ENCODE measurements around the gene IGF2BP2. TPM values are rescaled to one million over a fixed set of nuclear protein-coding genes. Genes with fewer than 3 reads are reported as not detected.

Gene IGF2BP2
- total RNA-seq, 1 experiment from 2014 or later = 97.8 TPM

DNA sequence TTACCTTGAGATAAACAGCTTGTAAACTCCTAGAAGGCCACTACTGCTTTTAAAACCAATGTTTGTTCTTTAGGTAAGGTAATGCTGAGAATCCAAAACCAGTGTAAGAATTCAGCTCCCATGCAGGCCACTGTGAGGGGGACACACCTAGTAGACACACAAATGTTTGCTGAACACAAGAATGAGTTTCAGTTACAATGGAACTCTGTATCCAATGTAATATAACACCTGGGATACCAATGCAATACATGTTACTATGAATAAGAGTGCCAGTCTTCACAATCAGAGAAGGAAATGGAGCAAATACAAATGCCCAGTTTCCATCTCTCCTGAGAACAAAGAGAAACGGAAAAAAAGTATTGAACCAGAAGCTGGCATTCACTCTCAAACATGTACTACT, 65.9 kb downstream of the IGF2BP2 start:
- no TSS peak for BruUV-seq (replicated peaks)
- Histone ChIP-seq H3K4me3 (ENCODE audit: low read depth in 2 of 2, low read length in 2 of 2) (no peak overlapping the region), H3K27me3 (ENCODE audit: control insufficient read depth, insufficient read depth, low read length) (no peaks in the 10 kb centered on the region), H3K27ac (ENCODE audit: low read length) (no peak overlapping the region), H3K9me3 (ENCODE audit: control insufficient read depth, insufficient read depth, low read depth, low read length) (no peaks in the 10 kb centered on the region), H3K4me1 (ENCODE audit: control insufficient read depth, insufficient read depth, low read length) (peaks cover 44% of the 10 kb centered on the region), H3K36me3 (ENCODE audit: control insufficient read depth, insufficient read depth, low read length) (no peaks in the 10 kb centered on the region)
- in situ Hi-C loops (cut with HindIII; ENCODE audit: low pct_unique_long_range_greater_than_20kb, low sequenced_read_pairs) = no loop called here
- intact Hi-C loops (cut with micrococcal nuclease; ENCODE audit: unreplicated experiment) = no loop called here
- ATAC-seq (no peak), DNase-seq (ENCODE audit: low read depth, low spot score) (no peak)
- CTCF ChIA-PET = interaction anchor here (0.6 to 0.9 kb wide), 2 partner anchors 9 to 14 kb away, joined by 4 to 6 read pairs; no protein-coding TSS in a partner anchor
- TF ChIP-seq SIN3A (IDR thresholded peaks at IDR 0.05; ENCODE audit: borderline replicate concordance, insufficient read depth, low read depth, low read length) (no peak), TCF7L2 (IDR thresholded peaks at IDR 0.05; ENCODE audit: low read depth, low read length) (no peak), POLR2AphosphoS5 (IDR thresholded peaks at IDR 0.05; ENCODE audit: low read depth, low read length) (no peak)
- TF ChIP-seq, protein P1, sequence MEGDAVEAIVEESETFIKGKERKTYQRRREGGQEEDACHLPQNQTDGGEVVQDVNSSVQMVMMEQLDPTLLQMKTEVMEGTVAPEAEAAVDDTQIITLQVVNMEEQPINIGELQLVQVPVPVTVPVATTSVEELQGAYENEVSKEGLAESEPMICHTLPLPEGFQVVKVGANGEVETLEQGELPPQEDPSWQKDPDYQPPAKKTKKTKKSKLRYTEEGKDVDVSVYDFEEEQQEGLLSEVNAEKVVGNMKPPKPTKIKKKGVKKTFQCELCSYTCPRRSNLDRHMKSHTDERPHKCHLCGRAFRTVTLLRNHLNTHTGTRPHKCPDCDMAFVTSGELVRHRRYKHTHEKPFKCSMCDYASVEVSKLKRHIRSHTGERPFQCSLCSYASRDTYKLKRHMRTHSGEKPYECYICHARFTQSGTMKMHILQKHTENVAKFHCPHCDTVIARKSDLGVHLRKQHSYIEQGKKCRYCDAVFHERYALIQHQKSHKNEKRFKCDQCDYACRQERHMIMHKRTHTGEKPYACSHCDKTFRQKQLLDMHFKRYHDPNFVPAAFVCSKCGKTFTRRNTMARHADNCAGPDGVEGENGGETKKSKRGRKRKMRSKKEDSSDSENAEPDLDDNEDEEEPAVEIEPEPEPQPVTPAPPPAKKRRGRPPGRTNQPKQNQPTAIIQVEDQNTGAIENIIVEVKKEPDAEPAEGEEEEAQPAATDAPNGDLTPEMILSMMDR (IDR thresholded peaks at IDR 0.05) = no peak
- TF ChIP-seq, protein P2, sequence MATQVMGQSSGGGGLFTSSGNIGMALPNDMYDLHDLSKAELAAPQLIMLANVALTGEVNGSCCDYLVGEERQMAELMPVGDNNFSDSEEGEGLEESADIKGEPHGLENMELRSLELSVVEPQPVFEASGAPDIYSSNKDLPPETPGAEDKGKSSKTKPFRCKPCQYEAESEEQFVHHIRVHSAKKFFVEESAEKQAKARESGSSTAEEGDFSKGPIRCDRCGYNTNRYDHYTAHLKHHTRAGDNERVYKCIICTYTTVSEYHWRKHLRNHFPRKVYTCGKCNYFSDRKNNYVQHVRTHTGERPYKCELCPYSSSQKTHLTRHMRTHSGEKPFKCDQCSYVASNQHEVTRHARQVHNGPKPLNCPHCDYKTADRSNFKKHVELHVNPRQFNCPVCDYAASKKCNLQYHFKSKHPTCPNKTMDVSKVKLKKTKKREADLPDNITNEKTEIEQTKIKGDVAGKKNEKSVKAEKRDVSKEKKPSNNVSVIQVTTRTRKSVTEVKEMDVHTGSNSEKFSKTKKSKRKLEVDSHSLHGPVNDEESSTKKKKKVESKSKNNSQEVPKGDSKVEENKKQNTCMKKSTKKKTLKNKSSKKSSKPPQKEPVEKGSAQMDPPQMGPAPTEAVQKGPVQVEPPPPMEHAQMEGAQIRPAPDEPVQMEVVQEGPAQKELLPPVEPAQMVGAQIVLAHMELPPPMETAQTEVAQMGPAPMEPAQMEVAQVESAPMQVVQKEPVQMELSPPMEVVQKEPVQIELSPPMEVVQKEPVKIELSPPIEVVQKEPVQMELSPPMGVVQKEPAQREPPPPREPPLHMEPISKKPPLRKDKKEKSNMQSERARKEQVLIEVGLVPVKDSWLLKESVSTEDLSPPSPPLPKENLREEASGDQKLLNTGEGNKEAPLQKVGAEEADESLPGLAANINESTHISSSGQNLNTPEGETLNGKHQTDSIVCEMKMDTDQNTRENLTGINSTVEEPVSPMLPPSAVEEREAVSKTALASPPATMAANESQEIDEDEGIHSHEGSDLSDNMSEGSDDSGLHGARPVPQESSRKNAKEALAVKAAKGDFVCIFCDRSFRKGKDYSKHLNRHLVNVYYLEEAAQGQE (IDR thresholded peaks at IDR 0.05; ENCODE audit: insufficient read depth in 1 of 2, low read depth in 2 of 2, low read length in 1 of 2) = no peak
- POLR2A ChIA-PET = no interaction called here

DNA sequence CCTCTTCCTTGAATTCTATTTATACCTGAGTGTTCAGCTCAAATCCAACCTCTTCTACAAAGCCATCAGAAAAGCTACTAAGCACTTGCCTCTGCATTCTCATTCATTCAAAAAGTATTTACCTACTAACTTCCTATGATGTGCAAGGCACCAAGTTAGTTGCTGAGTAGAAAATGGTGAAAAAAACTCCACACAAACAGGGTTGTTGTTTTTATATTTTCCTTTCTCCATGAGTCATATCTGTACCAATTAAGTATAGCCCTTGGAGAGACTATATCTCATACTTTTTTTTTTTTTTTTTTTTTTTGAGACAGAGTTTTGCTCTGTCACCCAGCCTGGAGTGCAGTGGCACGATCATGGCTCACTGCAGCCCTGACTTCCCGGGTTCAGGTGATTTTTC, 67.7 kb downstream of the IGF2BP2 start:
- in situ Hi-C loops (cut with HindIII; ENCODE audit: low pct_unique_long_range_greater_than_20kb, low sequenced_read_pairs) (no loop called here), intact Hi-C loops (cut with micrococcal nuclease; ENCODE audit: unreplicated experiment) (no loop called here)
- no peaks in the 10 kb centered on the region for H3K27me3 ChIP-seq (ENCODE audit: control insufficient read depth, insufficient read depth, low read length)
- H3K4me3 ChIP-seq (ENCODE audit: low read depth in 2 of 2, low read length in 2 of 2) = no peak overlapping the region
- BruUV-seq (replicated peaks) = no TSS peak
- CTCF ChIA-PET = no interaction called here
- no peaks in the 10 kb centered on the region for H3K9me3 ChIP-seq (ENCODE audit: control insufficient read depth, insufficient read depth, low read depth, low read length)
- POLR2A ChIA-PET = no interaction called here
- DNase-seq (ENCODE audit: low read depth, low spot score) = no peak
- no peak for ATAC-seq
- peaks cover 37% of the 10 kb centered on the region for H3K4me1 ChIP-seq (ENCODE audit: control insufficient read depth, insufficient read depth, low read length)
- no peak overlapping the region for H3K27ac ChIP-seq (ENCODE audit: low read length)
- H3K36me3 ChIP-seq (ENCODE audit: control insufficient read depth, insufficient read depth, low read length) = no peaks in the 10 kb centered on the region
- TF ChIP-seq, protein P1 (IDR thresholded peaks at IDR 0.05) = no peak
- TF ChIP-seq, protein P2 (IDR thresholded peaks at IDR 0.05; ENCODE audit: insufficient read depth in 1 of 2, low read depth in 2 of 2, low read length in 1 of 2) = no peak
- no peak for TF ChIP-seq TCF7L2 (IDR thresholded peaks at IDR 0.05; ENCODE audit: low read depth, low read length)
- TF ChIP-seq SIN3A (IDR thresholded peaks at IDR 0.05; ENCODE audit: borderline replicate concordance, insufficient read depth, low read depth, low read length) = no peak
- no peak for TF ChIP-seq POLR2AphosphoS5 (IDR thresholded peaks at IDR 0.05; ENCODE audit: low read depth, low read length)
